ENCODE results near the gene GLB1L.

DNA sequence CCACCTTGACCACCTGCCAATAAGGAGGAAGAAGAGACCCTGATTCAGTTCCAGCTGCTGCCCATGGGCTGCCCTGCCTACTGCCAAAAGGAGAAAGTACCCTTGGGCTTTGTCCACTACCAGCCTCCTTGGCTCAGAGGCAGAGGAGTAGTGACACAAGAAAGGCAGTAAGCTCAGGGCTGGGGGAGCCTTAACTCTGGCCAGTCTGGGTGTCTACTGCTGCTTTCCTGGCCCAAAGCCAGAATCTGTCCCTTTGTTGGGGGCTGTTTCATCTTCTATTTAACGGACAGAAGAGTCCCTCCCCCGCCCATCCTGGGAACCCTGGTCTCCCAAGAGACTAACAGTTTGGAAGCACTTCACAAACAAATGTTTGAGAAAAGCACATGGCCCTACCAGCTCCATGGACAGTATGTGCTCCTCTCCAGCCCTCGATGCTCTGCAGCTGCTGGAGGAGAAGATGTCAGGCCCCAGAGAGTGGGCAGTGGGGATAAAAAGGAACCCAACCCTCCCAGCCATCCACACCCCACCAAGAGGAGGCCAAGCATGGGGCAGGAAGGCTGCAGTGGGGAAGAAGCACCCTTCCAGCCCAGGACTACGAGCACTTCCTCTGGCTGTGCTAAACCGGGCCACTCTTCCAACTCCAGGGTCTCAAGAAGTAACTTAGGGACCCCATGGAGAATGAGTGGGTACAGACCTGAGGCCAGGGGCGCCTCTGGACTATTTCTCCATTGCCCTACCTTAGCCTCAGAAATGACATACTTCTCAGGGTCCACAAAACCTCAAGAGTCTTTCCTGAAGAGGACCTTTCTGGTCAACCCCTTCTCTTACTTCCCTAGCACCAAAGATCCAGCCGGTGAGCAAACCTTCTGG lies 17.0 kb downstream of the GLB1L start:
- TF ChIP-seq, protein P1, sequence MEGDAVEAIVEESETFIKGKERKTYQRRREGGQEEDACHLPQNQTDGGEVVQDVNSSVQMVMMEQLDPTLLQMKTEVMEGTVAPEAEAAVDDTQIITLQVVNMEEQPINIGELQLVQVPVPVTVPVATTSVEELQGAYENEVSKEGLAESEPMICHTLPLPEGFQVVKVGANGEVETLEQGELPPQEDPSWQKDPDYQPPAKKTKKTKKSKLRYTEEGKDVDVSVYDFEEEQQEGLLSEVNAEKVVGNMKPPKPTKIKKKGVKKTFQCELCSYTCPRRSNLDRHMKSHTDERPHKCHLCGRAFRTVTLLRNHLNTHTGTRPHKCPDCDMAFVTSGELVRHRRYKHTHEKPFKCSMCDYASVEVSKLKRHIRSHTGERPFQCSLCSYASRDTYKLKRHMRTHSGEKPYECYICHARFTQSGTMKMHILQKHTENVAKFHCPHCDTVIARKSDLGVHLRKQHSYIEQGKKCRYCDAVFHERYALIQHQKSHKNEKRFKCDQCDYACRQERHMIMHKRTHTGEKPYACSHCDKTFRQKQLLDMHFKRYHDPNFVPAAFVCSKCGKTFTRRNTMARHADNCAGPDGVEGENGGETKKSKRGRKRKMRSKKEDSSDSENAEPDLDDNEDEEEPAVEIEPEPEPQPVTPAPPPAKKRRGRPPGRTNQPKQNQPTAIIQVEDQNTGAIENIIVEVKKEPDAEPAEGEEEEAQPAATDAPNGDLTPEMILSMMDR (IDR thresholded peaks at IDR 0.05) = no peak
- TF ChIP-seq POLR2A (IDR thresholded peaks at IDR 0.05) = no peak

Data from transverse colon (tissue), 3 donors.